ENCODE measurements around the gene COL25A1.

COL25A1 gene

DNA sequence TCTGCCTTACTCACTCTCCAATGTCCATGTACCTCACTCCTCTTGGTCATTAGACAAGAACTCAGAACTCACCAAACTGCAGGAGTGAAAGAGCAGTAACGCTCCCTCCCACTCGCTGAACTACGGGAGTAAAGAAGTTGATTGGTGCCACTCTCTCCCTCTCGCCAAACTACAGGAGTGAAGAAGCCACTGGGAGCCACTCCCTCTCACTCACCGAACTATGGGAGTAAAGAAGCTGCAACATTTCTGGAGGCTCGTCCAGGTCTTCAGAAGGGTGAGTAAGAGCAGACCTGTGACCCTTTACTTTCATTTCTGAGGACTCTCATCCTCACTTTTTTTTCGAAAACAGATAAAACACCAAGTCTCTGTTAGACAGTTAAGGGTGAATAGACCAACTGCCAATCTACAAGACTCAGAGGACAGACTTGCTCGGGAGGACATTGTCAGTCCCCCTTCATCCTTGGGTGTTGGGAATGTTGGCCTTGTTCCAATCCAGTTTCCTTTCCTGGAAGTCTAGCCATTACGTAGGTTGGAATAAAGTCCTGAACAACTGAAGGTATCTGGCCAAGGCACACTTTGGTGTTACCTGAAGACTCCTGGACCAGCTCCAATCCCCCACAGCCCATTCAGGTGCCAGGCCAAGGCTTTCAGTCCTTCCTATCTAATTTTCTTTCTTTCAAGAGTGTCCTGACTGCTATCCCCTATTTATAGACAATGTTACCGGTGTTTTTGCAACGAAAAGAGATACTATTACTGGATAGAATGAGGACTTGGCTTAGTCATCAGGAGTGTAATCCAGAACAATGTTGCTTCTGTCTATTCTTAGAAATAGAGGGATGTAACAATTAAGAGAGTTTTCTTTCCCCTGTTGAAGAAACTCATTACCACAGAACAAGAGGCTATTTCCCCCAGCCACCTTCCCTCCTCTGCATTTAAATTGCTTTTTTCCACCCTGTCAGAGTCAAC, 11.0 kb upstream of the COL25A1 start:
- DNase-seq (ENCODE audit: low spot score) = no peak
- TF ChIP-seq, protein P1, sequence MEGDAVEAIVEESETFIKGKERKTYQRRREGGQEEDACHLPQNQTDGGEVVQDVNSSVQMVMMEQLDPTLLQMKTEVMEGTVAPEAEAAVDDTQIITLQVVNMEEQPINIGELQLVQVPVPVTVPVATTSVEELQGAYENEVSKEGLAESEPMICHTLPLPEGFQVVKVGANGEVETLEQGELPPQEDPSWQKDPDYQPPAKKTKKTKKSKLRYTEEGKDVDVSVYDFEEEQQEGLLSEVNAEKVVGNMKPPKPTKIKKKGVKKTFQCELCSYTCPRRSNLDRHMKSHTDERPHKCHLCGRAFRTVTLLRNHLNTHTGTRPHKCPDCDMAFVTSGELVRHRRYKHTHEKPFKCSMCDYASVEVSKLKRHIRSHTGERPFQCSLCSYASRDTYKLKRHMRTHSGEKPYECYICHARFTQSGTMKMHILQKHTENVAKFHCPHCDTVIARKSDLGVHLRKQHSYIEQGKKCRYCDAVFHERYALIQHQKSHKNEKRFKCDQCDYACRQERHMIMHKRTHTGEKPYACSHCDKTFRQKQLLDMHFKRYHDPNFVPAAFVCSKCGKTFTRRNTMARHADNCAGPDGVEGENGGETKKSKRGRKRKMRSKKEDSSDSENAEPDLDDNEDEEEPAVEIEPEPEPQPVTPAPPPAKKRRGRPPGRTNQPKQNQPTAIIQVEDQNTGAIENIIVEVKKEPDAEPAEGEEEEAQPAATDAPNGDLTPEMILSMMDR (IDR thresholded peaks at IDR 0.05; ENCODE audit: borderline replicate concordance, control extremely low read depth, extremely low read depth, insufficient read depth, missing control alignments) = no peak
- in situ Hi-C loops (cut with MboI; ENCODE audit: low sequenced_read_pairs, unreplicated experiment) = no loop called here

DNA sequence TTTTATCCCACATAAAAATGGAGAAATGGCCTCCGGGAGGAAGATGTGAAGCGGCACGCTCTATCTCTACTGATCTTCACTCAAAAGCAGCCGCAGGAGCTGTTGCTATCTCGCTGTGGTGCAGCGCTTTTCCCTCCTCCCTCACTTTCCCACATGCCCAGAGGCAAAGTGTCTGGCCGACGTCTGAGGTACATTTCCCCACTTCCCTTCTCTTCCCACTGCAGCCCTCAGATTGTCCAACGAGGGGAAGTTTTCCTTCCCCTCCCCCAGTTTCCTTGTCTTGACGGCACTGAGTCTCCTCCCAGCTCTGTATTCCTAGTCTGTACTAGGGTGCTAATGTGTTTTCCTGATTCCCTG, 660 bp upstream of the COL25A1 start:
- TF ChIP-seq, protein P1 (IDR thresholded peaks at IDR 0.05; ENCODE audit: borderline replicate concordance, control extremely low read depth, extremely low read depth, insufficient read depth, missing control alignments) = no peak
- DNase-seq (ENCODE audit: low spot score) = no peak
- in situ Hi-C loops (cut with MboI; ENCODE audit: low sequenced_read_pairs, unreplicated experiment) = no loop called here

DNA sequence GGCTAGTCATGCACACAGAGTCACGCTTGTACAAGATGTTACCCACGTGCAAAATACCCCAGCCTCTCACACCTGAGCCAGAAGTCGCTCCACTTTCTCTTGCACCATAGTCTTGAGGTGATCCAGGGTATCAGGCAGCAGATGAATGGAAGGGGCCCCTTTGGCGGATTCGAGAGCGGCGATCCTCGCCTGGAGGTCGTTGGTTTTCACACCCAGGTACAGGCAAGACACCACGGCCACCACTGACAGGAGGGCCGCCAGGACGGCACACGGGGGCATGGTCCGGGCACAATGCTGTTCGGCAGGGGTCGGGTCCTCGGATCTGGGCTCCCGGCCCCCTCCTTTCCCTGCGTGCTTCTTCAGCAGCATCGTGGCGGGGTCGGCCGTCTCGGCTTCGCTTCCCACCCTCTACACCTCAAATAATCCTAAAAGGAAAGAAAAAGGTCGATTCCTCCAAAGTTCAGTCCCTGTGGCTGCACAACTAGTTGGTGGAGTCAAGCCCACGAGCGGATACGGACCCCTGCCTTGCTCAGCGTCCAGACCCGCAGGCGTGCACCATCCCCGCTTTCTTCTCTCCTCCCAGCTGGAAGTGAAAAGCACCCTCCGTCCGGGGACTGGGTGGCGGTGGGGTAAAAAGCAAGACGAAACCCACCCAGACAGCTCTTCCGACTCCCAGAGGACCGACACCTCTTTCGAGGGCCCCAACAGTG, 652 bp downstream of the COL25A1 start:
- peak; percentile 17 for DNase-seq (ENCODE audit: low spot score)
- in situ Hi-C loops (cut with MboI; ENCODE audit: low sequenced_read_pairs, unreplicated experiment) = no loop called here
- TF ChIP-seq, protein P1 (IDR thresholded peaks at IDR 0.05; ENCODE audit: borderline replicate concordance, control extremely low read depth, extremely low read depth, insufficient read depth, missing control alignments) = no peak

DNA sequence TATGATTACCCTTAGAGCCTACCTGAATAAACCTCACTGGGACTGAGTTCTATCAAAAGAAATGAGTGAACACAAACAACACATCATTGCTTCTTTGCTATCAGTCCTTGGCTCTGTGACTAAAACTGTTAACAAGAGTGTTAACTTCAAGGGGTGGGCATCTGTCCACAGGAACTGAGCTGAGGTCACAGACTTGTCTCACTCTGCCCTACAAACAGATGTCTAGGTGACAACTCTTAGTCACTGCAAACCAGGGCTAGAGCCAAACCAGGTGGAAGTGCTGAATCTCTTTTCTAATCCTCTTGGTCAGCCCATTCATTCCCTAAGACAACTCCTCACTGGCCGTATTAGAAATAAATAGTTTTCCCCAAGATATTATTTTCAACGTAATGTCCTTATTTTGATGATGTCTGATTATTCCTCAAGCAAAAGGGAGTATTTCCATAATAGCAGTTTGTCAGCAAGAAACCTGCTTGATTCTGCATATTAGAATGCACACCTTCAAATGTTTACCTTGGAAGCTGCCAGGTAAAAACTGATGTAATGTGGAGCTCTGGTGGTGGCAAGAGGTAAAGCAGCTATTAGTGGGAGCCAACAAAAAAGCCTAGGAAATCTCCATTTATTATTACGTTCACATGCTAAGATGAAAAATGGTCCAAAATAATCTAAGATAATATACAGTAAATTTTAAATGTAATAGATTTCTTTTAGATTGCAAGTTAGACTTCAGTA, 4.0 kb downstream of the COL25A1 start:
- TF ChIP-seq, protein P1 (IDR thresholded peaks at IDR 0.05; ENCODE audit: borderline replicate concordance, control extremely low read depth, extremely low read depth, insufficient read depth, missing control alignments) = no peak
- DNase-seq (ENCODE audit: low spot score) = no peak
- in situ Hi-C loops (cut with MboI; ENCODE audit: low sequenced_read_pairs, unreplicated experiment) = loop anchor here (25.0 kb wide), 1 partner anchor 461 kb away; no protein-coding TSS in a partner anchor

DNA sequence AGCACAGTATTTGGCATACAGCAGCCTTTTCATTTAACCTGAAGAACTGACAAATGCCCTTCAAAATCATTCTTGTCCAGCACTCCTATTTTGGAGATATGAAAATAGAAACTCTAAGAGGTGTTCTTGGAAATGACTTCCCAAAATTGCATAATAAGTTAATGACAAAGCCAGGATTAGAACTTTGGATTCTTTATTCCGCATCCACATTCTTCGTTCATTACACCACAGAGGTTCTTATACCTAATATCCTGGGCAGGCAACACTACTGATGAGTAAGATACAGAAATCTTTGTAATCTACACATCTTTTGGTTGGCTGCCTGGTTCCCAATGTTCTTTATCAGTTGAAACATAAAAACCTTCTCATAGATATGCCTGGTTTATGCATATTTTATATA, 5.9 kb downstream of the COL25A1 start:
- in situ Hi-C loops (cut with MboI; ENCODE audit: low sequenced_read_pairs, unreplicated experiment) = loop anchor here (25.0 kb wide), 1 partner anchor 459 kb away; no protein-coding TSS in a partner anchor
- TF ChIP-seq, protein P1 (IDR thresholded peaks at IDR 0.05; ENCODE audit: borderline replicate concordance, control extremely low read depth, extremely low read depth, insufficient read depth, missing control alignments) = no peak
- no peak for DNase-seq (ENCODE audit: low spot score)

DNA sequence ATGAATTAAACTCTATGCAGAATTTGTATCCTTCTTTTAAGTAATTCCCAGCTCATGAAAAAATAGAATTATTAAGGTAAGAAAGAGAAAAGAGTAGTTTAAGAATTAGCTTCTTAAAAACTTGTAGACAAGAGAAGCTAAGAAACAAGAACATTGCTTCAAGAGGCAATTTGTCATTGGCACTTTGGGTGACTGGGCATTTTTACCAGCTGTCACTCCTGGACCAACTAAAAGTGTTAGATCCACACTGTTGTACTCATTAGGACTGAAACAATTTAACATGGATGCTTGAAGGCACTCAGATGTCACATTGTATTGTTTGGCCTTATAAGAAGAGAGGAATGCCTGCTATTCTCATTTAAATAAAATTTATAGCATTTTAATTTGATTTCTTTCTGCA, 7.4 kb downstream of the COL25A1 start:
- in situ Hi-C loops (cut with MboI; ENCODE audit: low sequenced_read_pairs, unreplicated experiment) = loop anchor here (25.0 kb wide), 1 partner anchor 458 kb away; no protein-coding TSS in a partner anchor
- no peak for DNase-seq (ENCODE audit: low spot score)
- TF ChIP-seq, protein P1 (IDR thresholded peaks at IDR 0.05; ENCODE audit: borderline replicate concordance, control extremely low read depth, extremely low read depth, insufficient read depth, missing control alignments) = no peak

All from GM13976 (cell line).